Ishikawa (cell line): ENCODE measurements around the gene PPIA.

Experiments
- CEBPB ChIP-seq: IDR thresholded peaks from 2 replicates; pipeline ENCODE4 v1.6.1; 2012
- CREB1 ChIP-seq: IDR thresholded peaks from 2 replicates; pipeline ENCODE4 v1.6.1; 2012; ENCODE audit warnings: low read depth
- EGR1 ChIP-seq: IDR thresholded peaks from 2 replicates; pipeline ENCODE4 v1.6.1; 2012
- EP300 ChIP-seq: IDR thresholded peaks from 2 replicates; pipeline ENCODE4 v1.6.1; 2012; ENCODE audit warnings: borderline replicate concordance
- FOXM1 ChIP-seq: IDR thresholded peaks from 2 replicates; pipeline ENCODE4 v1.6.1; 2012; ENCODE audit warnings: low read depth, borderline replicate concordance
- NFIC ChIP-seq: IDR thresholded peaks from 2 replicates; pipeline ENCODE4 v1.6.1; 2012
- RAD21 ChIP-seq: IDR thresholded peaks from 2 replicates; pipeline ENCODE4 v1.6.1; 2012; ENCODE audit warnings: low read depth
- REST ChIP-seq: IDR thresholded peaks from 2 replicates; pipeline ENCODE4 v1.6.1; 2012; ENCODE audit warnings: low read depth, mild to moderate bottlenecking
- TAF1 ChIP-seq: IDR thresholded peaks from 2 replicates; pipeline ENCODE4 v1.6.1; 2012; ENCODE audit warnings: low read depth, mild to moderate bottlenecking
- TCF12 ChIP-seq: IDR thresholded peaks from 2 replicates; pipeline ENCODE4 v1.6.1; 2012; ENCODE audit warnings: low read depth
- TEAD4 ChIP-seq: IDR thresholded peaks from 2 replicates; pipeline ENCODE4 v1.6.1; 2012
- USF1 ChIP-seq: IDR thresholded peaks from 2 replicates; pipeline ENCODE4 v1.6.1; 2012
- YY1 ChIP-seq: IDR thresholded peaks from 2 replicates; pipeline ENCODE4 v1.6.1; 2012; ENCODE audit warnings: low read depth
- ZBTB7A ChIP-seq: IDR thresholded peaks from 2 replicates; pipeline ENCODE4 v1.6.1; 2012; ENCODE audit warnings: low read depth
- TF ChIP-seq, protein P1 (sequence below): IDR thresholded peaks from 2 replicates; pipeline ENCODE4 v1.6.1; 2012

Gene PPIA

DNA sequence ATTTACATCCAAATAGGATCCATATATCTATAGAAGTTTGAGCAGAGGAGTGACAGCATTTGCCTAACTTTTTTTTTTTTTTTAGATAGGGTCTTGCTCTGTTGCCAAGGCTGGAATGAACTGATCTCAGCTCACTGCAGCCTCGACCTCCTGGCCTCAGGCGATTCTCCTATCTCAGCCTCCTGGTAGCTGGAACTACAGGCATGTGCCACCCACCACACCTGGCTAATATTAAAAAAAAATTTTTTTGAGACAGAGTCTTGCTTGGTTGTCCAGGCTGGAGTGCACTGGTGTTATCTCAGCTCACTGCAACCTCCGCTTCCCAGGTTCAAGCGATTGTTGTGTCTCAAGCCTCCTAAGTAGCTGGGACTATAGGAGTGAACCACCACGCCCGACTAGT is 15.1 kb downstream of the PPIA start:
- TF ChIP-seq FOXM1 (no peak), EP300 (no peak), REST (no peak), EGR1 (no peak), CEBPB (no peak), TEAD4 (no peak), ZBTB7A (no peak), YY1 (no peak), TAF1 (no peak), CREB1 (no peak), RAD21 (no peak), NFIC (no peak), TCF12 (no peak), USF1 (no peak)
- TF ChIP-seq, protein P1, sequence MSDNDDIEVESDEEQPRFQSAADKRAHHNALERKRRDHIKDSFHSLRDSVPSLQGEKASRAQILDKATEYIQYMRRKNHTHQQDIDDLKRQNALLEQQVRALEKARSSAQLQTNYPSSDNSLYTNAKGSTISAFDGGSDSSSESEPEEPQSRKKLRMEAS: no peak

- TF ChIP-seq RAD21 (peak; percentile 40), EP300 (no peak)
Observed at GRCh38 chr7:44814919-44815318, 18.4 kb downstream of the PPIA start.

DNA sequence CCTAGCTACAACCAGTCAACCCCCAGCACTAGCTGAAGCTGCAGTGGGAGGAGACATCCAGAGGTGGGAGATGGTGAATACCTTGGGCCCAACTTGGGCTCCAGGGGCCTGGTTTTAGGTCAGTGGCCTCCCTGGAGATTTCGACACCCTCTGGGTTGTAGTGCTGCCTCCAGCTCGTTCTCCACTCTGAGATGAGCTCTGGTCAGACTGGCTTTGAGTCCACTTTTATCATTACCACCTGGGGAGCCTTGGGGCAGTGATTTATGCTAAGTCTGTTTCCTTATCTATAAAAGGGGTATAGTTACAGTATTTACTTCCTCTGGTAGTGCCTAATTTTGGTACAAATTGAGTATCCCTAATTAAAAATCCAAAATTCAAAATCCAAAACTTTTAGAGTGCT is 22.8 kb downstream of the PPIA start:
- TF ChIP-seq, protein P1: no peak
- TF ChIP-seq FOXM1 (no peak), EP300 (no peak), TAF1 (no peak), TCF12 (no peak), TEAD4 (no peak), RAD21 (no peak), NFIC (no peak), REST (no peak), ZBTB7A (no peak), CREB1 (no peak), CEBPB (no peak), EGR1 (no peak), YY1 (no peak)

GRCh38 chr7:44823255-44823781 is 26.8 kb downstream of the PPIA start:
- no peak for TF ChIP-seq TCF12
- TF ChIP-seq CEBPB: no peak
- TF ChIP-seq FOXM1: no peak
- TF ChIP-seq ZBTB7A: no peak
- no peak for TF ChIP-seq YY1
- TF ChIP-seq TAF1: no peak
- no peak for TF ChIP-seq TEAD4
- TF ChIP-seq EGR1: no peak
- no peak for TF ChIP-seq NFIC
- TF ChIP-seq CREB1: no peak
- TF ChIP-seq, protein P1: no peak
- no peak for TF ChIP-seq RAD21
- TF ChIP-seq EP300: no peak

DNA sequence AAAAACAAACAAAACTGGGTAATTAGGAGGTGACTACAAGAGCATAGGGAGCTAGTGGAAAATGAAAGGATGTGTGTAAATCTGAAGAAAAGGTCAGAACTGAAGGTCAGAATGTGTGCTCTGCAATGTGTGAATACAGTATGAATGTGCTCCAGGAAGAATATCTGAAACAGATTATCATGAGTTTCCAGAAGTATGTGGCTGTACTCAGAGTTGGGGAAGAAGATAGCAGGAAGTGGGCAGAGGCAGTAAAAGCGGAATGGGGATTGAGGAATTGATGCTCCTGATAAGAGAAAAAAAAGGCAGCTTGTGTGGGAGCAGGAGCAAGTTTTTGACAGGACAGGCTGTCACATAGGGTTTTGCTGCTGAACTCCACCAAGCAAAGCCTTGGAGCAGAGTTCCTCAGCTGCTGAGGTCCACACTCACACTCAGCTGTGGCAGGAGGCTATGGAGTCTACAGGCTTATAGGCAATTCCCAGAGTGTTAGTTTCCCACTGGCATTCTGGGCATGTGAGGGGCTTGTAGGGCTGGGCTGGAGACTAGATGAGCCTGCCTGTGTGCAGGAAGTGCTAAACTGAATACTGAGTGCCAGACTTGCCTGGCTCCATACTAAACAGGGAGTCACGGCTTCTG is 28.5 kb downstream of the PPIA start:
- no peak for TF ChIP-seq TEAD4
- TF ChIP-seq TCF12: no peak
- no peak for TF ChIP-seq YY1
- TF ChIP-seq CREB1: no peak
- no peak for TF ChIP-seq REST
- TF ChIP-seq EGR1: no peak
- no peak for TF ChIP-seq FOXM1
